ENCODE measurements around the gene ARF1.
A peak's percentile ranks its signal among the peaks of the same experiment; 100 is the strongest.
"Not testable (repeated sequence)": the region's sequence is repeated elsewhere in the genome, so short reads cannot be mapped to it uniquely, and the experiment has no call there.

ARF1 gene

GRCh38 chr1:228101994-228102790, 19.7 kb downstream of the ARF1 start:
- DNase-seq (ENCODE audit: low read depth in 2 of 2), result no peak

GRCh38 chr1:228102791-228103620, 20.5 kb downstream of the ARF1 start, which contains the start of gene C1orf35:
Gene C1orf35, minus strand, starts transcription at chr1:228103325. Its CDS starts 98 bp downstream, at chr1:228103227.
- peak; percentile 90 to 91 for DNase-seq (ENCODE audit: low read depth in 2 of 2)

DNA sequence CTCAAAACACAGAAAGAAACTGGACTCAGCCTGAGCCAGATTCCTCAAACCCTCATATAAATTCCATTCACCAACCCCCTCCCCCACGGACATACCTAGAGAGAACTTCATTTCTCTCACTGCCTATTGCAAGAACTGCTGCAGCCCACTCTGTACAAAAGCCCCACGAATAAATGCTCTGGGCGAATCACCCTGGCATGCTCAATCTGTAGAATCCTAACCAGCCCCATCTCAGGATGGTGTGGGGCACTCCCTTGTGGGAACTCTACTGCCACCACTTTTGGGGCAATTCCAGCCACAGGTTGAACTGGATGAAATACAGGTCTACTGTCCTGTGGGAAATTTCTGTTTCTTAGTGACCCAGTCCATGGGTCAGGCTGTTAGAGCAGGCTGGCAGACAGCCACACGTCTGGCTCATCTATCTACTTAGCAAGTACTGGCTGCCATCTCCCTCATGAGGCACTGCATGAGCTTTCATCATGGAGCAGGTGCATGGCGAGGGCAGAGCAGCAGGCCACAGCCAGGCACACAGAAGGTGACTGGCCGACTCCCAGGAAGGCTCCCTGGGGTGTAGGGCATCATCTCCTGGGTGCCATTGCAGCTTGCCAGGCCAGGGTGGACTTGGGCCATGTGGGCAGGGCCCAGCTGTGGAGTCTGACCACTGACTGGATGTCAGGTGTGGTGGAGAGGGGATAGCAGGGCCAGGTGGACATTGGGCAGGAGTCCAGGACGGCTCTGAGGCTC, 22.2 kb downstream of the ARF1 start:
- DNase-seq (ENCODE audit: low read depth in 2 of 2), result no peak

GRCh38 chr1:228105270-228105995, 22.9 kb downstream of the ARF1 start:
- DNase-seq (ENCODE audit: low read depth in 2 of 2), result no peak

DNA sequence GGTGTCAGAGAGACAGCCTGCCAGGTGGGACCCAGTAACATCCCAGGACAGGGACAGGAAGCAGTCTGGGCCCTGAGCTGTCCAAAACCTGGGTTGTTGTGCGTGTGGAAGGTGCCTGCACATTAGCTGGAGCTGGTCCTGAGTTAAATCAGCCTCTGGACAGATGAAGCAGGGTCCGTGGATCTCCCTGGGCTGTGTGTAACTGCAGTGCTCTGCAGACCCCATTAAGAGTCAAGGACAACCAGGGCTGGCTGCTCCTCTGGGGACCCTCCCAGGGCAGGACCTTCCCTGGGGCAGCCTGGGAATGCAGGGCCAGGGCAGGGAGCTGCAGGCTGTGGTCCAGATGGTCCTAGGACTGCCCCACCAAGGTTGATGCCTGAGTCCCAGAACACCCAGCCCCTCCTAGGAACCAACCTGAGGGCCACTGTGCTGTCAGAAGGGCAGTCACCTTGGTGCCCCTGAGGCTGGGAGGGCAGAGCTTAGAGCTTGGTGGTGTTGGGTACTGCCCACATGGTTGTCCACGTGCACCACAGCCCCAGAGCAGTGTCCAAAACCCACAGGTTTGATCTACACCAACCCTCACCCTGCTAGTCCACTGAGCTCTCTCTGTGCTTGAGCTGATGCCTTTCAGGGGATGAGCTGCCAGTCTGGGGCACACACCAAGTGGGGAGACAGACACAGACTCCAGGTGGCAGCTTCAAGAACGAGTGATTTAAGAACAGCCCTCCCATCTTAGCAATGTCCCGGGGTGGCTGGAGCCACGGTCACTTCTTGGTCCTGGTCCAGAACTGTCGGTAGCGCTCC, 23.7 kb downstream of the ARF1 start:
- DNase-seq (ENCODE audit: low read depth in 2 of 2), result no peak

DNA sequence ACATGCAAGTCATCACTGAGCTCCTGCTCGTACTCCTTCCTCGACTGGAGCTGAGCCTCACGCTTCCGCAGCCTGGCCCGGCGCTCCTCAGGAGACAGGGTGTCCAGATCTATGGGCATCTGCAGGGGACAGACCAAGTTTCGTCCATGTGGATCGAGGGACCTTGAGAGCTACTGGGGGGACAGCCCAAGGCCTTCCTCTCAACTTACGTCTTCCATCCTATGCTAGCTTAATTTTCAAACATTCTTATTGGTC, 24.2 kb downstream of the ARF1 start:
- DNase-seq (ENCODE audit: low read depth in 2 of 2), result no peak

DNA sequence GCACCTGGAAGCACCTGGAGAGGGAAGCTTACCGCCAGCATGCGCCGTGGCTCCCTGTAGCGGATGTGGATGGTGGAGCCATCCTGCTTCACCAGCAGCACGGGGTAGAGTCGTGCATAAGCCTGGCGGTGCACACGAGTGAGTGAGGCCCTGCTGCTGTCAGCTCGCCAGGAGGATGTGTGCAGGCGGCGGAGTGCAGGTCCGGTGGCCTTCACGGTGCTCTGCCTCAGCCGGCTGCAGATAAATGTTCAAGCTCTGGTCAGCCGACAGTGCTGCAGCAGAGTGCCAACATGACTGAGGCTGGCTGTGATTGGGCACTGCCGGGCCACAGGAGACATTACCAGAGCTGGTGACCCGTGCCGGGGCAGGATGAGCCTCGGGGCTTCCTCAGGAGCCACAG, 25.1 kb downstream of the ARF1 start:
- no peak for DNase-seq (ENCODE audit: low read depth in 2 of 2)

DNA sequence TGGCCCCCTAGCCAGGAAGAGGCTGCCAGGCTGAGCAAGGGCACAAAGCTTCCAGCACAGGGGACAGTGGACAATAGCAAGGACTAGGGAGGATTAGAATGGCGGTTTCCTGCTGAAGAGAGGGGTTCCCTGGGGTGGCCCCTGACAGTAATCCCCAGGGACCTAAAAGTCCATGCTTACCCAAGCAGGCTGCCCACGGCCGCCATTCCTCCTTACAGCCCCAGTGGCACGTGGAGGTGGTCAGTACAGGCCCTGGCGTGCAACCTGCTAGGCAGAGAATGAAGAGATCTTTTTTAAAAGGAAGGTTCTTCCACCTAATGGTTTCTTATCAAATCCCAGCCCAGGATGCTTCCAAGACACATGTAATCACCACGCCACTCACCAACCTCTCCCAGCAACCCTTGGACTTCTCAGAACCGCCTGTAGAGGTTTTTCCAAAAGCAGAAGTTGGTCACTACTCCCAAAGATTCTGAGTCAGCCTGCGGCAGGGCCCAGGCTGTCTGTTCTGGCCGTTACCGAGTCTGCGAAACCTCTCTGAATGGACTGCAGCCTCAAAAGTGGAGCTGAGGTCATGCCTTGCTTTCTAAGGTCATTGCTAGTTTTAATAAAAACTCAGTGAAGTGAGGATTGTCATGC, 25.7 kb downstream of the ARF1 start:
- no peak for DNase-seq (ENCODE audit: low read depth in 2 of 2)

DNA sequence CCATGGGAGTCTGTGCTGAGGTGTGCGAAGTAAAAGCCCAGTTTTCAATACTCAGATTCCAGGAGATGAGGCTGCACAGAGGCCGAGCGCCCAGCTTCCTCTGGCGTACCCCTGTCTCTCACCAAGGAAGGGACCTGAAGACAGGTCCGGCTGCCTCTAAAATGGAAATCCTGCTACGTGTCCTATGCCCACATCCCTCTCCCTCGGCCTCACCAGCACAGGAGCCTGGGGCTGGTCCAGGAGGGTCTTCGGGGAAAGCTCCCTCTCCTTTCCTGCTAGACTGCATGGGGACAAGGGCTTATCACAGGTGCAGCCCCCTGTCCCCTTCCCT, 26.2 kb downstream of the ARF1 start:
- no peak for DNase-seq (ENCODE audit: low read depth in 2 of 2)

GRCh38 chr1:228109073-228109961, 26.8 kb downstream of the ARF1 start, which contains the start of gene MRPL55:
Gene MRPL55, minus strand, starts transcription at chr1:228109299. Its CDS starts 1,039 bp downstream, at chr1:228108260.
- DNase-seq (ENCODE audit: low read depth in 2 of 2), result peak; percentile 97

DNA sequence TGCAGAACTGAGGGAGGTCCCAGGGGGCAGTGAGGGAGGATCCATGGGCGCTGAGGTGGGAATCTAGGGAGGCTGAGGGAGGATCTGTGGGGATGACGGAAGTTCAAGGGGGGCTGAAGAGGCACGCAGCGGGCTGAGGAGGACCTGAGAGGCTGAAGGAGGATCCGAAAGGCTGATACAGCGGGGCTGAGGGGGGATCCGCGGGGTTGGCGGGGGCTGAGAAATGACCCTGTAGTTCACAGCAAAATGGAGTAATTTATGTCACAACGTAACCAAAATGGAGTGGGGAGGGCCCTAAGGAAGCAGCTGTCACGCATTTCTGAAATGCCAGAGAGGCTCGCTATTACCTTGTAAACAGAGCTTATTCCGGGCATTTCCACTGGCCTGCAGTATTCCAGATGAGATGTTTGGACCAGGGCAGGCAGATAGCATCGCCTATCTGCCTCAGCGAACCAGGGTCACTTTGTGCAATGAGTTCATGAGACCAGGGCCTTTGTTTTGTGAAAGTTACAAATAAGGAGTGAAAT, 27.5 kb downstream of the ARF1 start:
- no peak for DNase-seq (ENCODE audit: low read depth in 2 of 2)

DNA sequence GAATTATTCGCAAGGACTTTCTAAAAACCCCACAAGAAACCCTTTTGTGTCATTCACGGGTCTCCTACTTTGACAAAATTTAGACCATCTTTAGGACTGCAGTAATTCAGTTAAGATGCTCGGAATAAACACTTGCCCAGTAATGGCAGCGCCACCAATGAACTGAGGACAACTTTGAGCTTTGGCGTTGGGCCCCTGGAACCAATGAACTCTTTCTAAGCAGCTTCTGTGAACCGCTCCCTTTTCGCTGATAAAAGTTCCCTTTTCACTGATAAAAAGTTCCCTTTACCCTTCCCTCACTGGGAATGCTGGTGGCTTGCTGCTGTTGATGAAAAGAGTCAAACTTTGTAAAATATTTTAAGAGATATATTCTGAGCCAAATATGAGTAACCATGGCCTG, 28.0 kb downstream of the ARF1 start:
- DNase-seq (ENCODE audit: low read depth in 2 of 2), result no peak

DNA sequence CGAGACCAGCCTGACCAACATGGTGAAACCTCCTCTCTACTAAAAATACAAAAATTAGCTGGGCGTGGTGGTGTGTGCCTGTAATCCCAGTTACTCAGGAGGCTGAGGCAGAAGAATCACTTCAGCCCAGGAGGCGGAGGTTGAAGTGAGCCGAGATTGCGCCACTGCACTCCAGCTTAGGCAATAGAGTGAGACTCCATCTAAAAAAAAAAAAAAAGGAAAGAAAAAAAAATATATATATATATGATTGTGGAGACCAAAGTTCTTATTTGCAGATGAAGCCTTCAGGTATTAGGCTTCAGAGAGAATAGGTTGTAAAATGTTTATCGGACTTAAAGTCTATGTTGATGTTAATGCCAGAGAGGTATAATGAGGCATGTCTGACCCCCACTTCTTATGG, 28.8 kb downstream of the ARF1 start:
- not testable (repeated sequence) for DNase-seq (ENCODE audit: low read depth in 2 of 2)

DNA sequence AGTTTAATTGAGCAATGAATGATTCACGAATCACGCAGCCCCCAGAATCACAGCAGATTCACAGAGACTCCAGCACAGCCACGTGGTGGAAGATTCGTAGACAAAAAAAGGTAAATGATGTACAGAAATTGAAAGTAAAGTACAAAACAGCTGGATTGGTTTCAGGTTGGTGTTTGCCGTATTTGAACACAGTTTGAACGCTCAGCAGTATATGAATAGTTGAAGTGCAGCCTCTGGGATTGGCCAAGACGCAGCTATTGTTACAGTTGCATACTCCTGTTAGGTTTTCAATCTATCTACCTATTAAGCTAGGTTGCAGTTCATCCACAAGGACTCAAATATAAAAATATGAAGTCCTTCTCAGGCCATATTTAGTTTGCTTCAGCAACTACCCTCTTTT, 29.7 kb downstream of the ARF1 start:
- DNase-seq (ENCODE audit: low read depth in 2 of 2), result no peak

DNA sequence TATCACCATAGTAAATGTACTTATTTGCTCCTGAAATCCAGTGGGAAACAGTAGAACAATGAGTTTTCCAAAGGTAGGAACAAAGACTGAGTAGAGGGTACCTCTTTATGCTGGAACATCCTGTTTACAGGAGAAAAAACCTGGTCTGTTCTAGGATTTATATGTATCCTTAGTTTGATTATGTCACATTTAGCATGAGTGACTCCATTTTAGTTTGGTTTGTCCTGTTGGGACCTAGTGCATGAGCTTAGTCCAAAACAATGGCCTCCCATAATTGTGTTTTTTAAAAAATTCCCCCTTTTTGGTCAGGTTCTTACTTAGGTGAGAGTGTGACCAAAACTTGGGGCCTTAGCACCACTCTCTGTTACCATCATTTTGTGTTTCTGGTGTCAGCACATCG, 30.1 kb downstream of the ARF1 start:
- DNase-seq (ENCODE audit: low read depth in 2 of 2), result no peak

DNA sequence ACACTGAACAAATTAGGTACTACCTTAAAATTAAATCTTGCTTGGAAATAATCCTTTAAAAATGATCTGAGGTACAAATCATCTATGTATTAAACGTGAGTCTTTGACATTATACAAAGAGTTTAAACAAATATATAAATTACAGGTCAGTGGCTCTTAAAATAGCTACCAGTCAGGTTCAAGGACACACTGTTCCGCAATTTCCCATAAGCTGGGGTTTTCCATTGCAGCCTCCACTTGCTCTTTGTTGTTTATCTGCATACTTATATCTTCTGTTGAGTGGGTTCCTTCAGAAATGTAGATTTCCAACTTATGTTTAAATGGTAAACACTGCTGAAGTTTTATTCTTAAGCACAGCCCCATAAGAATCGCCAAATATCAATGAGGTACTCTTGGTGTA, 32.3 kb downstream of the ARF1 start:
- no peak for DNase-seq (ENCODE audit: low read depth in 2 of 2)

- no peak for DNase-seq (ENCODE audit: low read depth in 2 of 2)
Observed at GRCh38 chr1:228117335-228117734, 34.8 kb downstream of the ARF1 start.

DNA sequence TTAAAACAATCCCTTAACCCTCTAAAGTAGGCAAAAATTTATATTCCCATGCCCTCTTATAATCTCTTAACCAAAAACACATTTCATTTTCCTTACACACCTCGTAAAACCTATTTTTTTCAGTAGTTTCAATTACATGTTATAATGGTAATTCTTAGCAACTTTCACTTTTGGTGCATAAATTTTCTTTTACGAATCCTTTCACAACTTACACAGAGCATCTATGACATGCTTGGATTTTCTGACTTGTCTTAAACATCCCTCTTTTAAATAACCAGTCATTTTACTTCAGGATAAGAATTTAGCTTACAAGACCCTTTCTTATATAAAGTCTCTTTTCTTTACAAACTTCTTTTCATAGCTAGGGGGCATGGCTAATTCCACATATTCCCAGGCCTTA, 35.5 kb downstream of the ARF1 start:
- DNase-seq (ENCODE audit: low read depth in 2 of 2), result no peak

DNA sequence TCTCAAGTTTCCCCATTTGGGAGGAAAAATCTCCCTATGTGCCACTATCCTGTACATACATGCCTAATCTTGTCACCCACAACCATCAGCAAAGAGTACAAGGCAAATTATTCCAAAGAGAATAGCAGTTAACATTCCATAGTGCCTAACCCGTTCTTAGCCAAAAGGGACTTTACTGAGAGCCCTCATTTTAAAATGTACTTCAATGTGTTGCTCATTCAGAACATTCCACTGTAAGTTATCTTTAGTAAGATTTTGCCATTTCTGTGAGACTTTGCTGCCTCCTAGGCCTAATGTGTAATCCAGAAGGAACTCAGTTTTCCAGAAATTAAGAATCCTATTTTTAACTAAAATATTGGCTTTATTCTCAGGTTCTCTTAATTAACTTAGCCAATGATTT, 37.8 kb downstream of the ARF1 start:
- no peak for DNase-seq (ENCODE audit: low read depth in 2 of 2)

All from activated CD4-positive, alpha-beta T cell treated with anti-CD3 and anti-CD28 coated beads for 24 hours (primary cell).